Liver (tissue), 9 donors: ENCODE data around the gene ADTRP. TPM values are rescaled to one million over a fixed set of nuclear protein-coding genes. Genes with fewer than 3 reads are reported as not detected.

Experiments
- DNase-seq: peaks from one replicate; pipeline ENCODE4 v3.0.0-alpha.2; 2017; ENCODE audit warnings: low spot score
- H3K27ac ChIP-seq, 2 donors: one replicate each; pipeline ENCODE4 v1.7.0; 2013; ENCODE audit warnings: inconsistent platforms in 2 of 2, low read length in 2 of 2, control low read depth in 1 of 2, low read depth in 1 of 2, mild to moderate bottlenecking in 1 of 2
- H3K27me3 ChIP-seq, 4 donors: one replicate each; pipeline versions ENCODE4 v1.6.1 to v1.7.0; 2013; ENCODE audit warnings: low read length in 3 of 4, inconsistent platforms in 1 of 4, mild to moderate bottlenecking in 1 of 4, moderate library complexity in 1 of 4; ENCODE audit not compliant: control insufficient read depth in 4 of 4, insufficient read depth in 4 of 4
- H3K36me3 ChIP-seq, 4 donors: one replicate each; pipeline versions ENCODE4 v1.6.1 to v1.7.0; 2013; ENCODE audit warnings: low read length in 3 of 4, mild to moderate bottlenecking in 3 of 4, low read depth in 1 of 4, moderate library complexity in 1 of 4; ENCODE audit not compliant: control insufficient read depth in 4 of 4, insufficient read depth in 3 of 4
- H3K4me1 ChIP-seq, 4 donors: one replicate each; pipeline versions ENCODE4 v1.6.1 to v1.7.0; 2013; ENCODE audit warnings: low read length in 3 of 4, mild to moderate bottlenecking in 3 of 4, moderate library complexity in 1 of 4; ENCODE audit not compliant: control insufficient read depth in 4 of 4, insufficient read depth in 4 of 4
- H3K4me3 ChIP-seq, 3 donors: one replicate each; pipeline versions ENCODE4 v1.6.1 to v1.7.0; 2013; ENCODE audit warnings: low read length in 3 of 3, control low read depth in 1 of 3, low read depth in 1 of 3, mild to moderate bottlenecking in 1 of 3
- H3K9ac ChIP-seq, 2 donors: one replicate each; pipeline ENCODE4 v1.7.0; 2013; ENCODE audit warnings: low read length in 2 of 2, mild to moderate bottlenecking in 2 of 2, moderate library complexity in 2 of 2, control low read depth in 1 of 2, low read depth in 1 of 2
- H3K9me3 ChIP-seq, 4 donors: one replicate each; pipeline versions ENCODE4 v1.6.1 to v1.7.0; 2013; ENCODE audit warnings: low read length in 3 of 4; ENCODE audit not compliant: control insufficient read depth in 4 of 4
- ATF3 ChIP-seq: IDR thresholded peaks from 2 replicates; pipeline ENCODE4 v1.6.1; 2016; ENCODE audit warnings: antibody characterized with exemption
- CTCF ChIP-seq: fragments of 150-350 bp; IDR thresholded peaks from 2 replicates; pipeline ENCODE4 v1.5.1; 2017; ENCODE audit warnings: improper control_type of control experiment, low read depth, low read length; ENCODE audit not compliant: missing input control
- FOXA1 ChIP-seq: IDR thresholded peaks from 2 replicates; pipeline ENCODE4 v1.6.1; 2016; ENCODE audit warnings: antibody characterized with exemption
- GABPA ChIP-seq, 2 donors: IDR thresholded peaks in 1 of 2; conservative IDR thresholded peaks in 1 of 2; 2 replicates each; pipeline ENCODE4 v1.6.1; 2016; ENCODE audit warnings: antibody characterized with exemption in 2 of 2, mild to moderate bottlenecking in 1 of 2, moderate library complexity in 1 of 2
- JUND ChIP-seq, 2 donors: IDR thresholded peaks; 2 replicates each; pipeline ENCODE4 v1.6.1; 2016; ENCODE audit warnings: antibody characterized with exemption in 2 of 2
- NR2F2 ChIP-seq: IDR thresholded peaks from 2 replicates; pipeline ENCODE4 v1.6.1; 2016; ENCODE audit warnings: antibody characterized with exemption
- RAD21 ChIP-seq, 2 donors: IDR thresholded peaks; 2 replicates each; pipeline ENCODE4 v1.6.1; 2016; ENCODE audit warnings: antibody characterized with exemption in 2 of 2, mild to moderate bottlenecking in 2 of 2
- RXRA ChIP-seq, 2 donors: IDR thresholded peaks; 2 replicates each; pipeline ENCODE4 v1.6.1; 2017 to 2018; ENCODE audit warnings: antibody characterized with exemption in 2 of 2, mild to moderate bottlenecking in 1 of 2
- SP1 ChIP-seq: IDR thresholded peaks from 2 replicates; pipeline ENCODE4 v1.6.1; 2018; ENCODE audit warnings: antibody characterized with exemption, mild to moderate bottlenecking
- TAF1 ChIP-seq: conservative IDR thresholded peaks from 2 replicates; pipeline ENCODE4 v1.6.1; 2016; ENCODE audit warnings: antibody characterized with exemption, mild to moderate bottlenecking
- YY1 ChIP-seq: IDR thresholded peaks from 2 replicates; pipeline ENCODE4 v1.6.1; 2016; ENCODE audit warnings: antibody characterized with exemption, mild to moderate bottlenecking
- ZBTB33 ChIP-seq: IDR thresholded peaks from 2 replicates; pipeline ENCODE4 v1.6.1; 2016; ENCODE audit warnings: antibody characterized with exemption
- WGBS: extraction: QIAGEN DNeasy Blood & Tissue Kit; methylation state at CpG from one replicate; pipeline ENCODE4 v1.1.7; 2013; 5-methylcytosine and 5-hydroxymethylcytosine counted together
- polyA plus RNA-seq, 2 donors: library from polyadenylated mRNA; stranded (reverse) in 1 of 2; unstranded in 1 of 2; fragments of 200-250 nt in 1 of 2; fragments of >200 nt in 1 of 2; fragmentation: Nextera tagmentation in 1 of 2; extraction: Ambion mirVana in 1 of 2; gene quantifications; one replicate each; pipeline versions ENCODE4 v1.2.1 to v1.2.3, GENCODE V29; 2013 to 2015
- total RNA-seq, 2 donors: library from RNA; depleted of rRNA; stranded (reverse); fragments of >200 nt; gene quantifications; one replicate each; pipeline ENCODE4 v1.2.3, GENCODE V29; 2014
- donor health status: healthy.
- donor health status: healthy.
- donor health status: healthy.
- donor health status: healthy.
- donor health status: healthy.

Gene ADTRP
- total and polyA plus RNA-seq, 4 donors: 0.21 to 2.0 (median 0.50) TPM; not detected in 1

GRCh38 chr6:11780097-11780428 is 1.5 kb upstream of the ADTRP start:
- H3K27ac ChIP-seq: no peak overlapping the region
- no peak for DNase-seq
- no peak overlapping the region for H3K9ac ChIP-seq
- H3K36me3 ChIP-seq: no peaks in the 10 kb centered on the region
- no peaks in the 10 kb centered on the region for H3K4me1 ChIP-seq
- TF ChIP-seq TAF1 (no peak), JUND (IDR thresholded peaks at IDR 0.05) (no peak), FOXA1 (no peak)
- 75% methylated on average over 2 of the region's 2 CpGs for WGBS
- no peaks in the 10 kb centered on the region for H3K9me3 ChIP-seq
- H3K27me3 ChIP-seq: no peaks in the 10 kb centered on the region
- no peak overlapping the region for H3K4me3 ChIP-seq

GRCh38 chr6:11779329-11780096 is 910 bp upstream of the ADTRP start:
- Histone ChIP-seq H3K36me3 (no peaks in the 10 kb centered on the region), H3K9me3 (no peaks in the 10 kb centered on the region), H3K4me1 (no peaks in the 10 kb centered on the region), H3K27ac (no peak overlapping the region), H3K27me3 (no peaks in the 10 kb centered on the region), H3K9ac (no peak overlapping the region), H3K4me3 (no peak overlapping the region)
- 90% methylated on average over 6 of the region's 6 CpGs for WGBS
- no peak for TF ChIP-seq NR2F2
- TF ChIP-seq ZBTB33: no peak
- no peak for DNase-seq

- no peak for DNase-seq
- no peaks in the 10 kb centered on the region for H3K9me3 ChIP-seq
- no peak overlapping the region for H3K9ac ChIP-seq
- H3K4me1 ChIP-seq: no peaks in the 10 kb centered on the region
- no peak overlapping the region for H3K4me3 ChIP-seq
- WGBS: 91% methylated on average over 2 of the region's 2 CpGs
- H3K36me3 ChIP-seq: no peaks in the 10 kb centered on the region
- no peak overlapping the region for H3K27ac ChIP-seq
- H3K27me3 ChIP-seq: no peaks in the 10 kb centered on the region
- TF ChIP-seq ATF3: no peak
- TF ChIP-seq YY1: no peak
Measured at GRCh38 chr6:11778036-11778435, 567 bp downstream of the ADTRP start.

- no peak overlapping the region for H3K9ac ChIP-seq
- no peaks in the 10 kb centered on the region for H3K9me3 ChIP-seq
- H3K4me1 ChIP-seq: no peaks in the 10 kb centered on the region
- WGBS: 96% methylated on average over 8 of the region's 8 CpGs
- no peak overlapping the region for H3K4me3 ChIP-seq
- no peak overlapping the region for H3K27ac ChIP-seq
- no peak for TF ChIP-seq GABPA (IDR thresholded peaks at IDR 0.05 in 1 of 2, conservative IDR thresholded peaks at IDR 0.05 in 1 of 2)
- no peak for TF ChIP-seq ZBTB33
- no peak for TF ChIP-seq RXRA (IDR thresholded peaks at IDR 0.05)
- TF ChIP-seq RAD21 (IDR thresholded peaks at IDR 0.05): no peak
- TF ChIP-seq JUND (IDR thresholded peaks at IDR 0.05): no peak
- no peak for TF ChIP-seq TAF1
- no peak for TF ChIP-seq ATF3
- TF ChIP-seq CTCF: no peak
- TF ChIP-seq NR2F2: no peak
- TF ChIP-seq SP1: no peak
- no peaks in the 10 kb centered on the region for H3K36me3 ChIP-seq
- DNase-seq: no peak
- H3K27me3 ChIP-seq: no peaks in the 10 kb centered on the region
Measured at GRCh38 chr6:11775791-11776409, 2.7 kb downstream of the ADTRP start.
